Kidney epithelial cell (primary cell): Measurements from ENCODE around the gene ZNF521. TPM values are rescaled to one million over a fixed set of nuclear protein-coding genes. Genes with fewer than 3 reads are reported as not detected.

Source experiments
- DNase-seq: peaks from one replicate; pipeline ENCODE4 v3.0.0-alpha.2; 2010; ENCODE audit warnings: low read depth
- H3K27me3 ChIP-seq: 2 replicates; pipeline ENCODE4 v1.6.0; 2011; ENCODE audit warnings: low read length; ENCODE audit not compliant: control insufficient read depth, insufficient read depth
- H3K36me3 ChIP-seq: 2 replicates; pipeline ENCODE4 v1.5.1; 2011; ENCODE audit warnings: low read length; ENCODE audit not compliant: control insufficient read depth, insufficient read depth
- H3K4me3 ChIP-seq: 2 replicates; pipeline ENCODE4 v1.5.1; 2011; ENCODE audit warnings: low read depth, mild to moderate bottlenecking, control low read depth, low read length
- CTCF ChIP-seq: IDR thresholded peaks from 2 replicates; pipeline ENCODE4 v1.5.1; 2011; ENCODE audit warnings: mild to moderate bottlenecking, moderate library complexity, low read length, control low read depth, inconsistent platforms; ENCODE audit not compliant: insufficient read depth, poor library complexity, severe bottlenecking
- total RNA-seq: library from RNA; depleted of rRNA; stranded (reverse); fragments of >200 nt; gene quantifications from 2 replicates; pipeline ENCODE4 v1.2.3, GENCODE V29; 2015

Gene ZNF521
- total RNA-seq, 1 donor from 2014 or later, result 6.0 TPM

- DNase-seq, result no peak
- no peak for TF ChIP-seq CTCF
These were observed 177.6 kb downstream of the ZNF521 start for GRCh38 chr18:25174324-25174723.

GRCh38 chr18:25171334-25171733, 180.6 kb downstream of the ZNF521 start:
- Histone ChIP-seq H3K4me3 (no peak overlapping the region), H3K27me3 (no peaks in the 10 kb centered on the region), H3K36me3 (no peaks in the 10 kb centered on the region)
- DNase-seq, result no peak
- no peak for TF ChIP-seq CTCF

More at GRCh38 chr18:25174324-25174723, 177.6 kb downstream of the ZNF521 start:
- Histone ChIP-seq H3K36me3 (no peaks in the 10 kb centered on the region), H3K4me3 (no peak overlapping the region), H3K27me3 (no peaks in the 10 kb centered on the region)

- Histone ChIP-seq H3K36me3 (no peaks in the 10 kb centered on the region), H3K27me3 (no peaks in the 10 kb centered on the region), H3K4me3 (no peak overlapping the region)
- DNase-seq, result no peak
- TF ChIP-seq CTCF, result no peak
These were observed 181.6 kb downstream of the ZNF521 start for GRCh38 chr18:25170402-25170801.

GRCh38 chr18:25169701-25170100, 182.3 kb downstream of the ZNF521 start:
- Histone ChIP-seq H3K36me3 (no peaks in the 10 kb centered on the region), H3K27me3 (no peaks in the 10 kb centered on the region), H3K4me3 (no peak overlapping the region)
- no peak for DNase-seq
- TF ChIP-seq CTCF, result no peak

- H3K27me3 ChIP-seq, result no peaks in the 10 kb centered on the region
- TF ChIP-seq CTCF, result no peak
These were observed 184.2 kb downstream of the ZNF521 start for GRCh38 chr18:25167612-25168410.

GRCh38 chr18:25166113-25166512, 185.9 kb downstream of the ZNF521 start:
- Histone ChIP-seq H3K36me3 (no peaks in the 10 kb centered on the region), H3K4me3 (no peak overlapping the region), H3K27me3 (no peaks in the 10 kb centered on the region)
- no peak for DNase-seq
- no peak for TF ChIP-seq CTCF

More at GRCh38 chr18:25167612-25168410, 184.2 kb downstream of the ZNF521 start:
- no peak for DNase-seq
- Histone ChIP-seq H3K36me3 (no peaks in the 10 kb centered on the region), H3K4me3 (no peak overlapping the region)
